Chondrocyte (in vitro differentiated cells): ENCODE results near the gene RAB37. TPM values are rescaled to one million over a fixed set of nuclear protein-coding genes. Genes with fewer than 3 reads are reported as not detected.

ENCODE experiments used
- DNase-seq: peaks from one replicate; pipeline ENCODE4 v3.0.0; 2021; ENCODE audit warnings: mixed read lengths, low spot score
- H3K27ac Mint-ChIP-seq: one replicate; pipeline ENCODE4 v1.8.0; 2021; ENCODE audit warnings: mild to moderate bottlenecking, moderate library complexity, mixed read lengths; ENCODE audit not compliant: unreplicated experiment
- H3K27me3 Mint-ChIP-seq: 2 replicates; pipeline ENCODE4 v1.8.0; 2021; ENCODE audit warnings: low read depth, mixed read lengths
- H3K36me3 Mint-ChIP-seq: 2 replicates; pipeline ENCODE4 v1.8.0; 2021; ENCODE audit warnings: low read depth, mixed read lengths
- H3K4me1 Mint-ChIP-seq: 2 replicates; pipeline ENCODE4 v1.8.0; 2021; ENCODE audit warnings: low read depth, mild to moderate bottlenecking, mixed read lengths
- H3K4me3 Mint-ChIP-seq: one replicate; pipeline ENCODE4 v1.8.0; 2021; ENCODE audit warnings: mild to moderate bottlenecking, moderate library complexity, mixed read lengths; ENCODE audit not compliant: unreplicated experiment
- H3K9me3 Mint-ChIP-seq: 2 replicates; pipeline ENCODE4 v1.8.0; 2021; ENCODE audit warnings: low read depth, mixed read lengths
- CTCF ChIP-seq: fragments of 200-600 bp; sonication (generic); IDR thresholded peaks from 2 replicates; pipeline ENCODE4 v1.5.0; 2021; ENCODE audit warnings: antibody characterized with exemption, mild to moderate bottlenecking, moderate library complexity
- total RNA-seq: library from RNA; stranded (reverse); gene quantifications from 3 replicates; pipeline ENCODE4 v1.2.1, GENCODE V29; 2021

Gene RAB37
- total RNA-seq, 1 donor from 2014 or later, result 0.15 TPM

GRCh38 chr17:74748529-74749278, 11.6 kb downstream of the RAB37 start, which contains the start of gene NHERF1:
Gene NHERF1 (plus strand): TSS chr17:74748628. CDS start chr17:74748847, 219 bp downstream.
- Mint-ChIP-seq H3K27me3 (peaks cover 2% of the 10 kb centered on the region), H3K4me3 (peak within 1 kb of the TSS; percentile 88), H3K9me3 (no peaks in the 10 kb centered on the region), H3K36me3 (peaks cover 3% of the 10 kb centered on the region), H3K27ac (peak within 1 kb of the TSS; percentile 93), H3K4me1 (peaks cover 53% of the 10 kb centered on the region)
- TF ChIP-seq CTCF, result peak; percentile 58
- DNase-seq, result no peak

GRCh38 chr17:74749279-74750038, 12.4 kb downstream of the RAB37 start:
- Mint-ChIP-seq H3K36me3 (peaks cover 3% of the 10 kb centered on the region), H3K27ac (peak overlapping the region; percentile 93), H3K9me3 (no peaks in the 10 kb centered on the region), H3K4me1 (peaks cover 53% of the 10 kb centered on the region), H3K4me3 (peak overlapping the region; percentile 88), H3K27me3 (no peaks in the 10 kb centered on the region)
- TF ChIP-seq CTCF, result peak; percentile 17
- DNase-seq, result no peak

- peak overlapping the region; percentile 88 for H3K4me3 Mint-ChIP-seq
- peaks cover 3% of the 10 kb centered on the region for H3K36me3 Mint-ChIP-seq
- H3K27ac Mint-ChIP-seq, result peak overlapping the region; percentile 93
- H3K27me3 Mint-ChIP-seq, result no peaks in the 10 kb centered on the region
- no peak for TF ChIP-seq CTCF
- peaks cover 50% of the 10 kb centered on the region for H3K4me1 Mint-ChIP-seq
- DNase-seq, result no peak
- H3K9me3 Mint-ChIP-seq, result no peaks in the 10 kb centered on the region
Observed at GRCh38 chr17:74750039-74750326, 12.9 kb downstream of the RAB37 start.

- DNase-seq, result no peak
- Mint-ChIP-seq H3K27me3 (no peaks in the 10 kb centered on the region), H3K27ac (peak overlapping the region; percentile 93), H3K9me3 (no peaks in the 10 kb centered on the region), H3K36me3 (peaks cover 3% of the 10 kb centered on the region), H3K4me1 (peaks cover 55% of the 10 kb centered on the region), H3K4me3 (peak overlapping the region; percentile 88)
- TF ChIP-seq CTCF, result no peak
Observed at GRCh38 chr17:74750327-74751069, 13.4 kb downstream of the RAB37 start.

- Mint-ChIP-seq H3K27ac (peak overlapping the region; percentile 11), H3K4me1 (peaks cover 58% of the 10 kb centered on the region), H3K27me3 (no peaks in the 10 kb centered on the region), H3K36me3 (peaks cover 3% of the 10 kb centered on the region), H3K9me3 (no peaks in the 10 kb centered on the region), H3K4me3 (peak overlapping the region; percentile 10)
- TF ChIP-seq CTCF, result no peak
- DNase-seq, result no peak
Observed at GRCh38 chr17:74752415-74752814, 15.4 kb downstream of the RAB37 start.
